Heart left ventricle (tissue), 16 donors: ENCODE data around the gene WWOX. TPM values are rescaled to one million over a fixed set of nuclear protein-coding genes. Genes with fewer than 3 reads are reported as not detected.

Experiments
- ATAC-seq, 4 donors: fragments of 200-7000 bp; cut with Tn5 transposase; one replicate each; pipeline ENCODE4 v1.9.1; 2020 to 2022; ENCODE audit warnings: moderate library complexity in 4 of 4, mild to moderate bottlenecking in 3 of 4, moderate number of reproducible peaks in 1 of 4
- DNase-seq, 5 donors: peaks; one replicate each; pipeline ENCODE4 v3.0.0-alpha.2; 2020
- H3K27ac ChIP-seq, 12 donors: fragments of 200-600 bp; sonication (generic) in 4 of 12; one replicate each; pipeline versions ENCODE4 v1.5.0 to v1.8.0; 2016 to 2022; ENCODE audit warnings: mild to moderate bottlenecking in 2 of 12
- H3K27me3 ChIP-seq, 9 donors: fragments of 200-600 bp; sonication (generic) in 2 of 9; one replicate each; pipeline versions ENCODE4 v1.5.1 to v1.8.0; 2016 to 2022; ENCODE audit warnings: mild to moderate bottlenecking in 3 of 9
- H3K36me3 ChIP-seq, 9 donors: fragments of 200-600 bp; sonication (generic) in 2 of 9; one replicate each; pipeline versions ENCODE4 v1.5.0 to v1.8.0; 2018 to 2022; ENCODE audit warnings: mild to moderate bottlenecking in 2 of 9
- H3K4me1 ChIP-seq, 12 donors: fragments of 200-600 bp; sonication (generic) in 4 of 12; one replicate each; pipeline versions ENCODE4 v1.5.0 to v1.8.0; 2016 to 2022; ENCODE audit warnings: mild to moderate bottlenecking in 3 of 12
- H3K4me3 ChIP-seq, 12 donors: fragments of 200-600 bp; sonication (generic) in 4 of 12; one replicate each; pipeline versions ENCODE4 v1.5.0 to v1.8.0; 2017 to 2022; ENCODE audit warnings: mild to moderate bottlenecking in 9 of 12, moderate library complexity in 4 of 12
- H3K9me3 ChIP-seq, 12 donors: fragments of 200-600 bp; sonication (generic) in 4 of 12; one replicate each; pipeline versions ENCODE4 v1.5.0 to v1.8.0; 2016 to 2022; ENCODE audit warnings: mild to moderate bottlenecking in 1 of 12
- POLR2A ChIP-seq, 2 donors: fragments of 450-650 bp; IDR thresholded peaks; one replicate each; pipeline ENCODE4 v1.6.1; 2017; ENCODE audit warnings: antibody characterized with exemption in 2 of 2, mild to moderate bottlenecking in 2 of 2, moderate library complexity in 2 of 2
- WGBS, 4 donors: extraction: QIAGEN DNeasy Blood & Tissue Kit in 2 of 4; methylation state at CpG; one replicate each; pipeline versions ENCODE4 v1.1.5 to v1.1.7; 2013 to 2018; 5-methylcytosine and 5-hydroxymethylcytosine counted together
- intact Hi-C, 10 donors: fragments of 100-400 bp; cut with DNase I; formaldehyde crosslinking; loops; one replicate each; pipeline versions ENCODE4 v1.11.1 to v1.14.2; 2022
- polyA plus RNA-seq, 2 donors: library from polyadenylated mRNA; stranded (reverse); fragments of 200-250 nt; gene quantifications; one replicate each; pipeline ENCODE4 v1.2.3, GENCODE V29; 2013
- total RNA-seq, 9 donors: library from RNA; depleted of rRNA in 2 of 9; stranded (reverse); fragments of >200 nt in 2 of 9; fragmentation: NEBNext Ultra II Directional in 3 of 9; extraction: Animal tissue kit (Norgen Biotek cat#: 25700) in 3 of 9; gene quantifications; one replicate each; pipeline versions ENCODE4 v1.1.0 to v1.2.4, GENCODE V29; 2016 to 2023
- TF ChIP-seq, protein P1 (sequence below), 12 donors: fragments of 200-600 bp; sonication (generic) in 4 of 12; IDR thresholded peaks; one replicate each; pipeline versions ENCODE4 v1.5.0 to v1.8.0; 2018 to 2022; ENCODE audit warnings: antibody characterized with exemption in 12 of 12, mild to moderate bottlenecking in 5 of 12
- donor health status: ischemic (EF 13 %, LVEDD 7.1; RV severe dilation, severe dysfunction).
- donor health status: healthy with polysubstance abuse.
- donor health status: DM: no; HTN: yes; CAD: no.
- donor health status: DM: no; HTN: no; CAD: no.
- donor health status: ischemic (EF 25% LVEDD 6.9; RV normal size, moderate dysfunction).
- donor health status: ischemic (EF 25% LVEDD 5.7; RV mildly dilated, moderate dysfunction).
- donor health status: healthy.
- donor health status: DM: yes; HTN: yes; CAD: no.
- donor health status: ischemic (EF 35%, LVEDD 5.7; RV mildly dilated, moderate dysfunction).
- donor health status: nonischemic (EF 11% LVEDD 7.7; RV severe dilation, severe dysfunction).
- donor health status: DM: yes; HTN: yes; CAD: no.
- donor health status: PGD.
- donor health status: ischemic (EF 29% LVEDD 5.4; RV normal size, mild dysfunction).
- donor health status: nonischemic (EF 23%, LVEDD 6.1; RV moderate dilation, normal function).

WWOX gene
- total and polyA plus RNA-seq, 11 donors = 4.3 to 18.3 (median 9.1) TPM

DNA sequence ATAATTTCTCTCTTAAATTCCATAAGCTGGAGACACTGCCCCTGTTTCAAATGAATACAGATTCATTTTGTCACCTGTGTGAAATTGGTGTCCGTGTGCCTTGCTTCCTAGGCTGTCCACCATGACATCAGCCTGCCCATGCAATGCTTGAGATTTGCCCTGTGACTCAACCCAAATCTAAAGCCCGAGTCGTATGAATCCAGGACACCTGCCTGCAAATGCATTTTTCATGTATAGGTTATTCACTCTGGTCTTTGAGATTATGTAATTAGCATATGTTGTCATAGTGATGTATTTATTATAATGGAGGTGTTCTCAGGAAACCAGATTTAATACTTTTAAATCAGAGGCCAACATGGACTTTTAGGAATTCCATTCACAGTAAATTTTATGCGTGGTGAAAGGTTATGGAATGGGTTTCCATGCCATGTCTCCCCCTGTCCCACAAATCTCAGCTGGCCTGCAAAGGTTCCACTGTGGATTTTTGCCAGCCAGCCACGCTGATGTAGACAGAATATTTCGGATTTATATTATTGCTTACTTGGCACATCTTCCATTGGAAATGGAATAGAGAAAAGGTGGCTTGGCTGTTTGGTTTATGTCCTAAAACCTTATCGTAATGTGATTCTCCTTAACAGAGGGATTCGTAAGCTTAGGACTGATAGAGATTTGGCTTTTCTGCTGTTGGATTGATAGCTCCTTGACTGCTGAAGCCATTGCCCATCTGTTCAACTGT is 551.1 kb downstream of the WWOX start:
- peaks cover 0 to 38% (median 20%) of the 10 kb centered on the region in 12 donors for H3K4me1 ChIP-seq
- H3K27ac ChIP-seq = no peak overlapping the region
- no peaks in the 10 kb centered on the region for H3K9me3 ChIP-seq
- H3K27me3 ChIP-seq = no peaks in the 10 kb centered on the region
- no peak overlapping the region for H3K4me3 ChIP-seq
- DNase-seq (no peak), ATAC-seq (no peak)
- H3K36me3 ChIP-seq = no peaks in the 10 kb centered on the region
- no peak for TF ChIP-seq POLR2A (IDR thresholded peaks at IDR 0.05)
- TF ChIP-seq, protein P1, sequence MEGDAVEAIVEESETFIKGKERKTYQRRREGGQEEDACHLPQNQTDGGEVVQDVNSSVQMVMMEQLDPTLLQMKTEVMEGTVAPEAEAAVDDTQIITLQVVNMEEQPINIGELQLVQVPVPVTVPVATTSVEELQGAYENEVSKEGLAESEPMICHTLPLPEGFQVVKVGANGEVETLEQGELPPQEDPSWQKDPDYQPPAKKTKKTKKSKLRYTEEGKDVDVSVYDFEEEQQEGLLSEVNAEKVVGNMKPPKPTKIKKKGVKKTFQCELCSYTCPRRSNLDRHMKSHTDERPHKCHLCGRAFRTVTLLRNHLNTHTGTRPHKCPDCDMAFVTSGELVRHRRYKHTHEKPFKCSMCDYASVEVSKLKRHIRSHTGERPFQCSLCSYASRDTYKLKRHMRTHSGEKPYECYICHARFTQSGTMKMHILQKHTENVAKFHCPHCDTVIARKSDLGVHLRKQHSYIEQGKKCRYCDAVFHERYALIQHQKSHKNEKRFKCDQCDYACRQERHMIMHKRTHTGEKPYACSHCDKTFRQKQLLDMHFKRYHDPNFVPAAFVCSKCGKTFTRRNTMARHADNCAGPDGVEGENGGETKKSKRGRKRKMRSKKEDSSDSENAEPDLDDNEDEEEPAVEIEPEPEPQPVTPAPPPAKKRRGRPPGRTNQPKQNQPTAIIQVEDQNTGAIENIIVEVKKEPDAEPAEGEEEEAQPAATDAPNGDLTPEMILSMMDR (IDR thresholded peaks at IDR 0.05) = no peak
- intact Hi-C loops = no loop called here
- 89 to 95% (median 94%) methylated on average over 8 of the region's 8 CpGs for WGBS, 4 donors

DNA sequence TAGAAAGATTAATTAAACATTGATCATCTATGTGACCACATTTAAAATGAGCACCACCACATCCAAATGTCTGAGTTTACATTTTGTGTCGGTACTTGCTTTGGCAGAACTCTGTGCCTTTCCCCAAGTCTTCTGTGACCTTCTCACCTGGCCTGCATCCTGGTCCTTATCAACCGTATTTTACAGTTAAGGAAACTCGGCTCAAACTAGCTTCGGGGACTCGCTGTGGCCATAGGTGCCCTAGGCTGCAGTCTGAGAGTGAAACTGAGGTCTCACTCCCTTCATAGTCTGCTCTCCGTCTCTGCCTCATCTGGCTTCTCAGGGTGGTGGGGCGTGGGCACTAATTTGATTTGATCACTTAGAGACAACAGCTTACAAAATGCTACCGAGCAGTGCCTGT is 555.5 kb downstream of the WWOX start:
- intact Hi-C loops = no loop called here
- 57 to 71% (median 62%) methylated on average over 8 of the region's 8 CpGs for WGBS, 4 donors
- no peaks in the 10 kb centered on the region for H3K9me3 ChIP-seq
- no peak for TF ChIP-seq POLR2A (IDR thresholded peaks at IDR 0.05)
- TF ChIP-seq, protein P1 (IDR thresholded peaks at IDR 0.05) = no peak
- DNase-seq (no peak), ATAC-seq (no peak)
- no peaks in the 10 kb centered on the region for H3K36me3 ChIP-seq
- no peaks in the 10 kb centered on the region for H3K27me3 ChIP-seq
- no peak overlapping the region for H3K4me3 ChIP-seq
- no peak overlapping the region for H3K27ac ChIP-seq
- H3K4me1 ChIP-seq = peaks cover 0 to 25% (median 3%) of the 10 kb centered on the region in 12 donors

DNA sequence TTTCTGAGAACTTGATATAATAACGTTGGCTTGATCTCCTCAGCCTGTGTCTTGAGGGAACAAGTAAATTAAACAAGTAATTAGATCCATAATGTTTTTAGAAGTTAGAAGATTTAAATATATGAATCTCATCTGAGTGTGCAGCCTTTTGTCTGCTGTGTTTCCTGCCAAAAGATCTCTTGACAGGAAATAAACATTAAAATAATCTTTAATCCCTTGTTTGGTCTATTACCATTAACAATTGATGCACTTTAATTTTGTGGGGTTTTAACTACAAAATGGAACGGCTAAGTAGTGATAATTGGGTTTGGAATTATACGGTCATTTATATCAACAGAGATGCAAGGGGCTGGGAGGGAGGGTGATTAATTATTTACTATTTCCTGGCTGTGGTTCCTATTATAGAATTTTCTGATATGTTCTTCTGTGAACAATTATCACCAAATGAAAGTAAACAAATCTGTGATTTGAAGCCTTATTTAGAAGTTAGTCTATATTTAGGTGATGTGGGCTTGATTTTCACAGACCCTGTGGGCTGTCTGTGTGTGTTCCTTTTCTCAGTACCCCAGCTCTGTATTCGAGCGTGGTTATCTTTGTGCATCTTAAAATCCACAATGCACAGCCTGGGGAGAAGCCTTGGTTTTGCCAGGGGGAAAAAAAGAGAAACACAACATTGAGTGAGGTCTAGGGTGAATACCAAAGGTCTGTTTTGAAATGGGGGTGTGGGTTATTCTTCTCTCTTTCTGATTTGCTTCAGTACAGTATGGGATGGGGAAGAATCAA is 556.1 kb downstream of the WWOX start:
- TF ChIP-seq, protein P1 (IDR thresholded peaks at IDR 0.05) = no peak
- WGBS, 4 donors = 61 to 65% (median 64%) methylated on average over 5 of the region's 5 CpGs
- H3K4me3 ChIP-seq = no peak overlapping the region
- no peak overlapping the region for H3K27ac ChIP-seq
- peaks cover 0 to 30% (median 3%) of the 10 kb centered on the region in 12 donors for H3K4me1 ChIP-seq
- ATAC-seq (no peak), DNase-seq (no peak)
- no peaks in the 10 kb centered on the region for H3K36me3 ChIP-seq
- intact Hi-C loops = no loop called here
- H3K27me3 ChIP-seq = no peaks in the 10 kb centered on the region
- no peaks in the 10 kb centered on the region for H3K9me3 ChIP-seq

DNA sequence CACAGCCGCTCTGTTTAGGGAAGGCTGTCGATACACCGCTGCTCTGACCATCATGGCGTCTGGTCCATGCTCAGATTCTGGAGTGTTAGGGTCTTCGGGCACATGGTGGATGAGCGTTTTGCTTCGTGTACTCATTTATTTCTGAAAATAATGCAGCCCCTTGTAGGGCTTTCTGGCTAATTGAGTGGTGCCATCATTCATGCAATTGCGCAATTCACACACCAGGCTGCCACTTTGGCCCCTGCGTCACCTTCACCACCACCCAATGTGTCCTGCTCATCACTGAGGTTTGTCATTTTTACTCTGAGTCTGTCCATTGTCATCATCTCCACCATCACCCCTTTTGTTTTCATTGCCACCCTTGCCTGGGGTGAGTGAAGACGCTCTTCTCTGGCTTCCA is 557.4 kb downstream of the WWOX start:
- WGBS, 4 donors = 88 to 92% (median 89%) methylated on average over 10 of the region's 10 CpGs
- Histone ChIP-seq H3K9me3 (no peaks in the 10 kb centered on the region), H3K36me3 (no peaks in the 10 kb centered on the region), H3K4me1 (peaks cover 0 to 30% (median 3%) of the 10 kb centered on the region in 12 donors), H3K27ac (no peak overlapping the region), H3K4me3 (no peak overlapping the region), H3K27me3 (no peaks in the 10 kb centered on the region)
- intact Hi-C loops = no loop called here
- TF ChIP-seq POLR2A (IDR thresholded peaks at IDR 0.05) = no peak
- TF ChIP-seq, protein P1 (IDR thresholded peaks at IDR 0.05) = no peak
- ATAC-seq (no peak), DNase-seq (no peak)
